Fibroblast of mammary gland (primary cell): ENCODE results near the gene MLPH.

Experiments
- DNase-seq: peaks from one replicate; pipeline ENCODE4 v3.0.0-alpha.2; 2010; ENCODE audit warnings: low read depth
- H3K4me3 ChIP-seq: 2 replicates; pipeline ENCODE4 v1.5.1; 2011; ENCODE audit warnings: low read depth, mild to moderate bottlenecking, low read length, moderate library complexity; ENCODE audit not compliant: control insufficient read depth
- TF ChIP-seq, protein P1 (sequence below): conservative IDR thresholded peaks from 2 replicates; pipeline ENCODE4 v1.5.1; 2011; ENCODE audit warnings: low read depth, low read length, inconsistent platforms; ENCODE audit not compliant: control insufficient read depth, insufficient read depth

Gene MLPH

DNA sequence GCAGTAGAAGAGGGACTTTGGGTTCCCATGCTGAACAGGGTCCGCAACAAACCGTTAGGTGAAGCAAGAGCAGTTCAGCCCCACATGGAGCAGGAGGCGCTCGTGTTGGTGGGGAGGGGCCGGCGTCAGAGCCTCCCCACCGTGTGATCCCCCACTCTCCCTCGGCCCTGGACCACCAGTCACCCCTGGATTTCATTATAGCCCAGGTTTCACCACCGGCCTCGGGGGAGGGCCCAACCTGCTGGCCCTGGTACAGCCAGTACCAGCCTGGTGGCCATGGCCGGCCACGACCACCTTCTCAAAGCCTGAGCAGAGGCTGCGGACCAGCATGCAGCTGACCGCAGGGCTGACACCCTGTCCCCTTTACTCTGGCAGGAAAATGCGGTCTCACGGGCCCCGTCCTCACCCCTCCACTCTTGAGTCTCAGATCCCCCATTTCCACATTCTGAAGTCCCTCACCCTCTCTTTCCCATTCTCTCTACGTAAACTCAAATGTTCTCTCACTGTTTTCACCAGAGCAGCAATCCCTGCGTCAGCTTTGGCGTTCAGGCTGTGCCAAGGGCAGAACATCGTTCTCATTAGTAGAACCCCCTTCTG lies 8.6 kb downstream of the MLPH start:
- no peak for DNase-seq
- TF ChIP-seq, protein P1, sequence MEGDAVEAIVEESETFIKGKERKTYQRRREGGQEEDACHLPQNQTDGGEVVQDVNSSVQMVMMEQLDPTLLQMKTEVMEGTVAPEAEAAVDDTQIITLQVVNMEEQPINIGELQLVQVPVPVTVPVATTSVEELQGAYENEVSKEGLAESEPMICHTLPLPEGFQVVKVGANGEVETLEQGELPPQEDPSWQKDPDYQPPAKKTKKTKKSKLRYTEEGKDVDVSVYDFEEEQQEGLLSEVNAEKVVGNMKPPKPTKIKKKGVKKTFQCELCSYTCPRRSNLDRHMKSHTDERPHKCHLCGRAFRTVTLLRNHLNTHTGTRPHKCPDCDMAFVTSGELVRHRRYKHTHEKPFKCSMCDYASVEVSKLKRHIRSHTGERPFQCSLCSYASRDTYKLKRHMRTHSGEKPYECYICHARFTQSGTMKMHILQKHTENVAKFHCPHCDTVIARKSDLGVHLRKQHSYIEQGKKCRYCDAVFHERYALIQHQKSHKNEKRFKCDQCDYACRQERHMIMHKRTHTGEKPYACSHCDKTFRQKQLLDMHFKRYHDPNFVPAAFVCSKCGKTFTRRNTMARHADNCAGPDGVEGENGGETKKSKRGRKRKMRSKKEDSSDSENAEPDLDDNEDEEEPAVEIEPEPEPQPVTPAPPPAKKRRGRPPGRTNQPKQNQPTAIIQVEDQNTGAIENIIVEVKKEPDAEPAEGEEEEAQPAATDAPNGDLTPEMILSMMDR = no peak

GRCh38 chr2:237496428-237496827 lies 9.4 kb downstream of the MLPH start:
- TF ChIP-seq, protein P1 = no peak
- H3K4me3 ChIP-seq = no peak overlapping the region
- DNase-seq = no peak

More for the DNA sequence above, 8.6 kb downstream of the MLPH start:
- no peak overlapping the region for H3K4me3 ChIP-seq

GRCh38 chr2:237497009-237497837 lies 10.2 kb downstream of the MLPH start:
- DNase-seq = no peak
- TF ChIP-seq, protein P1 = no peak
- H3K4me3 ChIP-seq = no peak overlapping the region

GRCh38 chr2:237497838-237498186 lies 10.8 kb downstream of the MLPH start:
- no peak overlapping the region for H3K4me3 ChIP-seq
- TF ChIP-seq, protein P1 = no peak
- DNase-seq = peak; percentile 94

- DNase-seq = peak; percentile 87
- TF ChIP-seq, protein P1 = no peak
- H3K4me3 ChIP-seq = no peak overlapping the region
Measured at GRCh38 chr2:237498341-237498740, 11.3 kb downstream of the MLPH start.

- H3K4me3 ChIP-seq = no peak overlapping the region
- DNase-seq = peak; percentile 100
- TF ChIP-seq, protein P1 = no peak
Measured at GRCh38 chr2:237500681-237501424, 13.8 kb downstream of the MLPH start.
